Measurements from ENCODE around the gene SF3B3. TPM values are rescaled to one million over a fixed set of nuclear protein-coding genes. Genes with fewer than 3 reads are reported as not detected.

Gene SF3B3
- polyA plus RNA-seq, 1 of the 3 experiments (the other 2 are of a cell fraction), result 81.7 TPM

GRCh38 chr16:70589998-70590471 lies 66.4 kb downstream of the SF3B3 start:
- ChIA-PET CTCF (no interaction called here), POLR2A (no interaction called here)
- H3K4me3 ChIP-seq (ENCODE audit: low read depth in 2 of 2, low read length in 1 of 2), result no peak overlapping the region
- no peaks in the 10 kb centered on the region for H3K9me2 ChIP-seq
- no peaks in the 10 kb centered on the region for H3F3A ChIP-seq (replicated peaks; ENCODE audit: insufficient read depth)
- no peak for TF ChIP-seq IRF3 (IDR thresholded peaks at IDR 0.05; ENCODE audit: low read depth, low read length)
- no peak for TF ChIP-seq RXRA (IDR thresholded peaks at IDR 0.05; ENCODE audit: borderline replicate concordance, low read depth)
- no peak for TF ChIP-seq FOSL2 (IDR thresholded peaks at IDR 0.05; ENCODE audit: borderline replicate concordance, low read depth)
- TF ChIP-seq PBX3 (IDR thresholded peaks at IDR 0.05), result no peak
- no peak for TF ChIP-seq GATA2 (CRISPR knock-in tag; IDR thresholded peaks at IDR 0.05)
- TF ChIP-seq TEAD4 (IDR thresholded peaks at IDR 0.05; ENCODE audit: borderline replicate concordance, insufficient read depth), result no peak
- no peak for TF ChIP-seq FOXJ3 (CRISPR knock-in tag; IDR thresholded peaks at IDR 0.05)
- no peak for TF ChIP-seq FOXM1 (IDR thresholded peaks at IDR 0.05; ENCODE audit: low read depth)
- TF ChIP-seq MEF2A (IDR thresholded peaks at IDR 0.05; ENCODE audit: borderline replicate concordance, low read depth), result no peak
- no peak for TF ChIP-seq SIN3A (IDR thresholded peaks at IDR 0.05; ENCODE audit: borderline replicate concordance, low read depth, low read length)
- TF ChIP-seq GABPA (IDR thresholded peaks at IDR 0.05; ENCODE audit: low read depth), result no peak
- TF ChIP-seq TCF12 (IDR thresholded peaks at IDR 0.05), result no peak
- TF ChIP-seq USF2 (IDR thresholded peaks at IDR 0.05; ENCODE audit: borderline replicate concordance, low read depth, low read length), result no peak
- TF ChIP-seq RCOR1 (IDR thresholded peaks at IDR 0.05; ENCODE audit: low read length), result no peak
- TF ChIP-seq POLR2AphosphoS5 (IDR thresholded peaks at IDR 0.05; ENCODE audit: low read depth, low read length), result no peak
- 53% methylated on average over 9 of the region's 10 CpGs for WGBS (ENCODE audit: low lambda C conversion rate)
- H4K20me1 ChIP-seq (ENCODE audit: insufficient read depth), result no peaks in the 10 kb centered on the region
- H3K9ac ChIP-seq, result no peak overlapping the region
- no peaks in the 10 kb centered on the region for H3K36me3 ChIP-seq (replicated peaks in 1 of 2; ENCODE audit: control insufficient read depth in 1 of 2, insufficient read depth in 2 of 2, low read length in 1 of 2)
- DNase-seq, result peak; percentile 22
- no peaks in the 10 kb centered on the region for H3K79me2 ChIP-seq (ENCODE audit: insufficient read depth)
- H3K27ac ChIP-seq (ENCODE audit: low read depth in 2 of 2, low read length in 1 of 2), result no peak overlapping the region
- H2AFZ ChIP-seq (ENCODE audit: low read depth), result no peak overlapping the region
- no peak overlapping the region for H3K4me2 ChIP-seq
- no peaks in the 10 kb centered on the region for H3K27me3 ChIP-seq (ENCODE audit: insufficient read depth)
- H3K9me3 ChIP-seq, result no peaks in the 10 kb centered on the region
- no peaks in the 10 kb centered on the region for H3K4me1 ChIP-seq (ENCODE audit: control insufficient read depth in 1 of 2, insufficient read depth in 2 of 2, low read depth in 1 of 2, low read length in 1 of 2)

All from SK-N-SH (cell line).